Muscle layer of colon (tissue), 2 donors: ENCODE results near the gene LSG1.
A peak's percentile ranks its signal among the peaks of the same experiment; 100 is the strongest.

ENCODE experiments used
- H3K27ac ChIP-seq: one replicate; pipeline ENCODE4 v1.7.0; 2013; ENCODE audit warnings: low read depth, mild to moderate bottlenecking, low read length, moderate library complexity
- H3K27me3 ChIP-seq, 2 donors: one replicate each; pipeline ENCODE4 v1.7.0; 2013; ENCODE audit warnings: low read length in 2 of 2, mild to moderate bottlenecking in 2 of 2; ENCODE audit not compliant: insufficient read depth in 2 of 2, control insufficient read depth in 1 of 2
- H3K36me3 ChIP-seq: one replicate; pipeline ENCODE4 v1.7.0; 2013; ENCODE audit warnings: mild to moderate bottlenecking, low read length; ENCODE audit not compliant: insufficient read depth
- H3K4me1 ChIP-seq: one replicate; pipeline ENCODE4 v1.7.0; 2013; ENCODE audit warnings: mild to moderate bottlenecking, low read length; ENCODE audit not compliant: insufficient read depth
- H3K4me3 ChIP-seq, 2 donors: one replicate each; pipeline ENCODE4 v1.7.0; 2013; ENCODE audit warnings: low read length in 2 of 2, low read depth in 1 of 2, mild to moderate bottlenecking in 1 of 2, moderate library complexity in 1 of 2
- H3K9ac ChIP-seq: one replicate; pipeline ENCODE4 v1.7.0; 2013; ENCODE audit warnings: low read length
- H3K9me3 ChIP-seq: one replicate; pipeline ENCODE4 v1.7.0; 2013; ENCODE audit warnings: mild to moderate bottlenecking, low read length
- donor health status: abdominal sarcoma.
- donor health status: Adenocarcinoma of cecum.

Gene LSG1

DNA sequence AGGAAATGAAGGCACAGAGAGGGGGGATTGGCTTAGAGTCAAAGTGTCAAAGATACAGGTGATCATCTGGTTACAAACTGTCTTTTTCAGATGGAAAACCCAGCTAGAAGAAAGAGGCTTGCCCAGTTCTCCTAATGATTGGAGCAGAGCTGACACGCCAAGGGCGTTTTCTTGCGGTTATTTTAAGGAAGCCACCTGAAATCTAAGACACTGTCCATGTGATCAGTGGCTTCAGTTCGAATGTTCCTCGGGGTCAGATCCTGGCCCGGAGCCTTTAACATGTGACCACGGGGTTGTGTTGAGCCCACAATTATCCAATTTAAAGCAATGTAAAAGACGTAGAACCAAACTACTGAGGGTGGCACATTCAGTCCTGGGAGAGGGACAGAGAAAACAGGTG lies 33.2 kb upstream of the LSG1 start:
- Histone ChIP-seq H3K27ac (no peak overlapping the region), H3K9ac (no peak overlapping the region), H3K9me3 (no peaks in the 10 kb centered on the region), H3K36me3 (no peaks in the 10 kb centered on the region), H3K4me3 (no peak overlapping the region), H3K4me1 (no peaks in the 10 kb centered on the region), H3K27me3 (no peaks in the 10 kb centered on the region)

DNA sequence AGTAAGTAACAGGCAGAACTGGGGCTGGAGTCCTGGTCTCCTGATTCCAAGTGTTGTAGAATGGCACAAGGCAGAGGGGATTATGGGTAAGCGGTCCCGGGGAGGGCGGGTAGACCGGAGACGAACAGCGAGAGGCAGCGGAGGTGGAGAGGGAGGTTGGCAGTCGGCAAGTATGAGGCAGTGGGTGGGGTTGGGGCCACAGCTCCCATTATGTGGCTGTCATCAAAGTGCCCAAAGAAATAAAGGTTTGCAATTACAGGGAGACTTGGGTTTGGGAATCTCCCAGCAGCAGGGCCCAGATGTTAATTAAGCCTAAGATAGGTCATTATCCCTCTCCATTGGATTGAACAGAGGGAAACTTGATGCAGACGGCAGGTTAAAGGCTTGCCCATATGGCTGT lies 30.6 kb upstream of the LSG1 start:
- H3K9ac ChIP-seq = no peak overlapping the region
- no peaks in the 10 kb centered on the region for H3K27me3 ChIP-seq
- H3K9me3 ChIP-seq = no peaks in the 10 kb centered on the region
- H3K4me3 ChIP-seq = no peak overlapping the region
- no peak overlapping the region for H3K27ac ChIP-seq
- H3K36me3 ChIP-seq = no peaks in the 10 kb centered on the region
- no peaks in the 10 kb centered on the region for H3K4me1 ChIP-seq

DNA sequence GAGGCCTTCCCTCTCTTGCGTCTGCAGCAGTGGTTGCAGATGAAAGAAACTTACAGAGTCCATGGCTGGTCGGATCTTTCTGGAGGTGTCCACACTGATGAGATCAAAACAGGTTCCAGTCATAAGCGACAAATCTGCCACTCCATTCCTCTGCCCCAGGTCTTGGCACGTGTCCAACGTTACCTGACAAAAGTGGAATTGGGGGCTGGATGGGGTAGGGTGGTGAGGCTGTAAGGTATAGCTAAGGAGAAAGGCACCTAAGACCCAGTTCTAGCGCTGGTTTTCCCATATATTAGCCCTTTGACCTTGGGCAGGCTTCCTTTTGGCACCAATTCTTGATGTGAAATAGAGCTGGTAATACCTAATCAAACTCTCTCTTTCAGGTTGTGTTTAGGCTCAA lies 24.7 kb upstream of the LSG1 start:
- H3K27me3 ChIP-seq = no peaks in the 10 kb centered on the region
- H3K4me1 ChIP-seq = no peaks in the 10 kb centered on the region
- no peaks in the 10 kb centered on the region for H3K36me3 ChIP-seq
- no peaks in the 10 kb centered on the region for H3K9me3 ChIP-seq
- no peak overlapping the region for H3K27ac ChIP-seq
- H3K4me3 ChIP-seq = no peak overlapping the region
- no peak overlapping the region for H3K9ac ChIP-seq

- H3K4me1 ChIP-seq = peaks cover 21% of the 10 kb centered on the region
- no peaks in the 10 kb centered on the region for H3K36me3 ChIP-seq
- H3K9ac ChIP-seq = no peak overlapping the region
- no peak overlapping the region for H3K27ac ChIP-seq
- no peak overlapping the region for H3K4me3 ChIP-seq
- no peaks in the 10 kb centered on the region for H3K9me3 ChIP-seq
- no peaks in the 10 kb centered on the region for H3K27me3 ChIP-seq
Observed at GRCh38 chr3:194691481-194692283, 19.7 kb upstream of the LSG1 start.

GRCh38 chr3:194690501-194691372 lies 18.7 kb upstream of the LSG1 start:
- peaks cover 21% of the 10 kb centered on the region for H3K4me1 ChIP-seq
- H3K9ac ChIP-seq = no peak overlapping the region
- H3K36me3 ChIP-seq = no peaks in the 10 kb centered on the region
- no peak overlapping the region for H3K4me3 ChIP-seq
- no peaks in the 10 kb centered on the region for H3K9me3 ChIP-seq
- no peak overlapping the region for H3K27ac ChIP-seq
- no peaks in the 10 kb centered on the region for H3K27me3 ChIP-seq

- Histone ChIP-seq H3K36me3 (no peaks in the 10 kb centered on the region), H3K9me3 (no peaks in the 10 kb centered on the region), H3K9ac (no peak overlapping the region), H3K4me1 (peaks cover 26% of the 10 kb centered on the region), H3K4me3 (peak overlapping the region in 1 of 2 donors; percentile 6), H3K27ac (no peak overlapping the region), H3K27me3 (no peaks in the 10 kb centered on the region)
Observed at GRCh38 chr3:194689493-194689944, 17.5 kb upstream of the LSG1 start.

DNA sequence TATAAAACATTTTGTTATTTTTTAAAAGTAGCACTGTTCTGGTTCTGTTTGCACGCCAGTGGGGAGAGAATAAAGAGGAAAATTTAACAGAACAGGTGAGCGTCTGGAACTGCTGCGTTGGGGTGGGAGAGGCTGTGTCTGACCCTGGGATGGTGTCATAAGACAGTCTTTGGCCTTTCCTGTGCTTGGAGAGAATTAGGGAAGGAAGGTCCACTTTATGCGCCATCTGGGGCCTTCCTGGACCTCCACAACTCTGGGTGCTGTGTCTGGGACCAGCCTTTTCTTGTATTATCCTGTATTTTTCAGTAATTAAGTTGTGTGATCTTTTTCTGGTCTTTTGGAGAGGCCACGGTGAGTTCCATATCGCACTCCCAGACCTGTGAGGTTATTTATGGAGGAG lies 17.0 kb upstream of the LSG1 start:
- no peaks in the 10 kb centered on the region for H3K9me3 ChIP-seq
- no peaks in the 10 kb centered on the region for H3K27me3 ChIP-seq
- no peak overlapping the region for H3K9ac ChIP-seq
- peak overlapping the region in 1 of 2 donors; percentile 6 for H3K4me3 ChIP-seq
- no peak overlapping the region for H3K27ac ChIP-seq
- peaks cover 26% of the 10 kb centered on the region for H3K4me1 ChIP-seq
- no peaks in the 10 kb centered on the region for H3K36me3 ChIP-seq

GRCh38 chr3:194688200-194688740 lies 16.3 kb upstream of the LSG1 start:
- Histone ChIP-seq H3K27me3 (no peaks in the 10 kb centered on the region), H3K9ac (no peak overlapping the region), H3K4me3 (peak overlapping the region; percentile 48 to 85), H3K36me3 (no peaks in the 10 kb centered on the region), H3K27ac (peak overlapping the region; percentile 27), H3K4me1 (peaks cover 27% of the 10 kb centered on the region), H3K9me3 (no peaks in the 10 kb centered on the region)

GRCh38 chr3:194687638-194688199 lies 15.7 kb upstream of the LSG1 start:
- H3K27me3 ChIP-seq = no peaks in the 10 kb centered on the region
- peaks cover 32% of the 10 kb centered on the region for H3K4me1 ChIP-seq
- no peak overlapping the region for H3K9ac ChIP-seq
- no peaks in the 10 kb centered on the region for H3K36me3 ChIP-seq
- H3K27ac ChIP-seq = peak overlapping the region; percentile 27
- H3K9me3 ChIP-seq = no peaks in the 10 kb centered on the region
- peak overlapping the region; percentile 48 to 85 for H3K4me3 ChIP-seq

DNA sequence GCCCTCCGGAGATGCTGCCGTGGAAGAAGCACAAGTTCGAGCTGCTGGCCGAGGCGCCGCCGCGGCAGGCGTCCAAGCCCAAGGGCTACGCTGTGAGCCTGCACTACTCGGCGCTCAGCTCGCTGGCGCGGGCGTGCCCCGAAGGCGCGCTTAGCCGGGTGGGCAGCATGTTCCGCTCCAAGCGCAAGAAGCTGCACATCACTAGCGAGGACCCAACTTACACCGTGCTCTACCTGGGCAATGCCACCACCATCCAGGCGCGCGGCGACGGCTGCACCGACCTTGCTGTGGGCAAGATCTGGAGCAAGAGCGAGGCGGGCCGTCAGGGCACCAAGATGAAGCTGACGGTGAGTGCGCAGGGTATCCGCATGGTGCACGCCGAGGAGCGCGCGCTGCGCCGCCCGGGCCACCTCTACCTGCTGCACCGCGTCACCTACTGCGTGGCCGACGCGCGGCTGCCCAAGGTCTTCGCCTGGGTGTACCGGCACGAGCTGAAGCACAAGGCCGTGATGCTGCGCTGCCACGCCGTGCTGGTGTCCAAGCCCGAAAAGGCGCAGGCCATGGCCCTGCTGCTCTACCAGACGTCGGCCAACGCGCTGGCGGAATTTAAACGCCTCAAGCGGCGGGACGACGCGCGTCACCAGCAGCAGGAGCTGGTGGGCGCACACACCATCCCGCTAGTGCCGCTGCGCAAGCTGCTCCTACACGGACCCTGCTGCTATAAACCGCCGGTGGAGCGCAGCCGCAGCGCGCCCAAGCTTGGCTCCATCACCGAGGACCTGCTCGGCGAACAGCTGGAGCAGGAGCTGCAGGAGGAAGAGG lies 15.0 kb upstream of the LSG1 start:
- no peak overlapping the region for H3K9ac ChIP-seq
- peak overlapping the region; percentile 48 to 85 for H3K4me3 ChIP-seq
- H3K9me3 ChIP-seq = no peaks in the 10 kb centered on the region
- H3K4me1 ChIP-seq = peaks cover 38% of the 10 kb centered on the region
- no peaks in the 10 kb centered on the region for H3K27me3 ChIP-seq
- H3K27ac ChIP-seq = peak overlapping the region; percentile 73
- no peaks in the 10 kb centered on the region for H3K36me3 ChIP-seq
